Measurements from ENCODE around the gene TTC9.

- TF ChIP-seq CTCF (IDR thresholded peaks at IDR 0.05; ENCODE audit: low read depth, low read length, poor library complexity, severe bottlenecking) (no peak), EZH2phosphoT487 (IDR thresholded peaks at IDR 0.05; ENCODE audit: borderline replicate concordance, low read length) (no peak)
Observed at GRCh38 chr14:70599345-70599744, 42.4 kb upstream of the TTC9 start.
